Measurements from ENCODE around the gene ARHGAP8. TPM values are rescaled to one million over a fixed set of nuclear protein-coding genes. Genes with fewer than 3 reads are reported as not detected.

The ARHGAP8 gene
- total RNA-seq, 1 donor from 2014 or later: 0.07 TPM

- DNase-seq (ENCODE audit: low read depth, low spot score): no peak
These were observed 49.8 kb downstream of the ARHGAP8 start for GRCh38 chr22:44802071-44802700.

GRCh38 chr22:44802956-44803355, 50.6 kb downstream of the ARHGAP8 start:
- DNase-seq (ENCODE audit: low read depth, low spot score): no peak

GRCh38 chr22:44804327-44804726, 52.0 kb downstream of the ARHGAP8 start:
- no peak for DNase-seq (ENCODE audit: low read depth, low spot score)

- DNase-seq (ENCODE audit: low read depth, low spot score): no peak
These were observed 53.3 kb downstream of the ARHGAP8 start for GRCh38 chr22:44805711-44806110.

GRCh38 chr22:44807232-44807631, 54.9 kb downstream of the ARHGAP8 start:
- no peak for DNase-seq (ENCODE audit: low read depth, low spot score)

- no peak for DNase-seq (ENCODE audit: low read depth, low spot score)
These were observed 55.7 kb downstream of the ARHGAP8 start for GRCh38 chr22:44807915-44808690.

- no peak for DNase-seq (ENCODE audit: low read depth, low spot score)
These were observed 57.1 kb downstream of the ARHGAP8 start for GRCh38 chr22:44809456-44809855.

GRCh38 chr22:44811141-44811540, 58.8 kb downstream of the ARHGAP8 start:
- no peak for DNase-seq (ENCODE audit: low read depth, low spot score)

- no peak for DNase-seq (ENCODE audit: low read depth, low spot score)
These were observed 61.0 kb downstream of the ARHGAP8 start for GRCh38 chr22:44813416-44813815.

GRCh38 chr22:44814266-44815098, 62.1 kb downstream of the ARHGAP8 start:
- no peak for DNase-seq (ENCODE audit: low read depth, low spot score)

GRCh38 chr22:44815099-44816070, 63.0 kb downstream of the ARHGAP8 start:
- DNase-seq (ENCODE audit: low read depth, low spot score): no peak

- no peak for DNase-seq (ENCODE audit: low read depth, low spot score)
These were observed 63.8 kb downstream of the ARHGAP8 start for GRCh38 chr22:44816141-44816540.

GRCh38 chr22:44818727-44819126, 66.4 kb downstream of the ARHGAP8 start:
- no peak for DNase-seq (ENCODE audit: low read depth, low spot score)

GRCh38 chr22:44819966-44820631, 67.7 kb downstream of the ARHGAP8 start:
- no peak for DNase-seq (ENCODE audit: low read depth, low spot score)

- no peak for DNase-seq (ENCODE audit: low read depth, low spot score)
These were observed 69.5 kb downstream of the ARHGAP8 start for GRCh38 chr22:44821741-44822475.

GRCh38 chr22:44822534-44822933, 70.2 kb downstream of the ARHGAP8 start:
- DNase-seq (ENCODE audit: low read depth, low spot score): no peak

GRCh38 chr22:44823396-44823795, 71.0 kb downstream of the ARHGAP8 start:
- DNase-seq (ENCODE audit: low read depth, low spot score): no peak

GRCh38 chr22:44823806-44824205, 71.4 kb downstream of the ARHGAP8 start:
- no peak for DNase-seq (ENCODE audit: low read depth, low spot score)

GRCh38 chr22:44824271-44824670, 71.9 kb downstream of the ARHGAP8 start:
- DNase-seq (ENCODE audit: low read depth, low spot score): no peak
